Inflammatory macrophage treated with lipopolysaccharide for 1 hour (primary cell): ENCODE data around the gene PRPF40A.

Experiments
- DNase-seq, 2 donors: peaks; one replicate each; pipeline ENCODE4 v3.0.0-alpha.2; 2020 to 2022

The PRPF40A gene

GRCh38 chr2:152648336-152648735 is 68.9 kb downstream of the PRPF40A start:
- DNase-seq, result no peak

- no peak for DNase-seq
Observed at GRCh38 chr2:152647552-152647951, 69.7 kb downstream of the PRPF40A start.

GRCh38 chr2:152646775-152647174 is 70.5 kb downstream of the PRPF40A start:
- DNase-seq, result no peak

GRCh38 chr2:152646264-152646663 is 71.0 kb downstream of the PRPF40A start:
- no peak for DNase-seq

GRCh38 chr2:152644189-152644873 is 72.9 kb downstream of the PRPF40A start:
- DNase-seq, result no peak

GRCh38 chr2:152638590-152638989 is 78.7 kb downstream of the PRPF40A start:
- no peak for DNase-seq

- no peak for DNase-seq
Observed at GRCh38 chr2:152638056-152638455, 79.2 kb downstream of the PRPF40A start.

- no peak for DNase-seq
Observed at GRCh38 chr2:152637251-152637650, 80.0 kb downstream of the PRPF40A start.

- peak; percentile 34 to 72 for DNase-seq
Observed at GRCh38 chr2:152635635-152636298, 81.5 kb downstream of the PRPF40A start.

GRCh38 chr2:152632736-152633135 is 84.5 kb downstream of the PRPF40A start:
- no peak for DNase-seq

GRCh38 chr2:152630466-152630865 is 86.8 kb downstream of the PRPF40A start:
- DNase-seq, result no peak

GRCh38 chr2:152629202-152629601 is 88.1 kb downstream of the PRPF40A start:
- DNase-seq, result no peak

- peak; percentile 21 to 63 for DNase-seq
Observed at GRCh38 chr2:152627351-152627957, 89.8 kb downstream of the PRPF40A start.

GRCh38 chr2:152626911-152627339 is 90.3 kb downstream of the PRPF40A start:
- DNase-seq, result no peak

- DNase-seq, result no peak
Observed at GRCh38 chr2:152624805-152625204, 92.5 kb downstream of the PRPF40A start.

- no peak for DNase-seq
Observed at GRCh38 chr2:152623775-152624174, 93.5 kb downstream of the PRPF40A start.

GRCh38 chr2:152623076-152623740 is 94.1 kb downstream of the PRPF40A start:
- no peak for DNase-seq

GRCh38 chr2:152622219-152622618 is 95.0 kb downstream of the PRPF40A start:
- DNase-seq, result no peak

- DNase-seq, result no peak
Observed at GRCh38 chr2:152620985-152621384, 96.3 kb downstream of the PRPF40A start.

- DNase-seq, result no peak
Observed at GRCh38 chr2:152620208-152620607, 97.1 kb downstream of the PRPF40A start.

GRCh38 chr2:152618193-152618564 is 99.1 kb downstream of the PRPF40A start:
- no peak for DNase-seq

GRCh38 chr2:152617456-152618192 is 99.6 kb downstream of the PRPF40A start:
- DNase-seq, result no peak

- DNase-seq, result no peak
Observed at GRCh38 chr2:152615177-152615576, 102.1 kb downstream of the PRPF40A start.
